Natural killer cell (primary cell): ENCODE data around the gene PLVAP. TPM values are rescaled to one million over a fixed set of nuclear protein-coding genes. Genes with fewer than 3 reads are reported as not detected.

Experiments
- ATAC-seq, 3 donors: fragments of 150-1000 bp in 2 of 3; fragments of 200-7000 bp in 1 of 3; cut with Tn5 transposase; 1 replicate in 1 of 3; 2 replicates in 2 of 3; pipeline ENCODE4 v1.10.0; 2021; ENCODE audit warnings: mild to moderate bottlenecking in 2 of 3, moderate library complexity in 2 of 3
- DNase-seq, 2 donors: peaks; one replicate each; pipeline versions ENCODE4 v3.0.0 to v3.0.0-alpha.2; 2013 to 2021; ENCODE audit warnings: mixed read lengths in 1 of 2
- H3K27ac ChIP-seq: one replicate; pipeline ENCODE4 v1.5.1; 2013; ENCODE audit warnings: mild to moderate bottlenecking, low read length
- H3K27me3 ChIP-seq: one replicate; pipeline ENCODE4 v1.6.1; 2013; ENCODE audit warnings: low read length; ENCODE audit not compliant: control insufficient read depth, insufficient read depth
- H3K36me3 ChIP-seq: one replicate; pipeline ENCODE4 v1.6.1; 2013; ENCODE audit warnings: low read length; ENCODE audit not compliant: control insufficient read depth, insufficient read depth
- H3K4me1 ChIP-seq: one replicate; pipeline ENCODE4 v1.6.1; 2013; ENCODE audit warnings: low read length; ENCODE audit not compliant: control insufficient read depth, insufficient read depth
- H3K4me3 ChIP-seq: one replicate; pipeline ENCODE4 v1.5.1; 2013; ENCODE audit warnings: low read length
- H3K9me3 ChIP-seq: one replicate; pipeline ENCODE4 v1.6.1; 2013; ENCODE audit warnings: low read length; ENCODE audit not compliant: control insufficient read depth, insufficient read depth
- H3K27ac Mint-ChIP-seq, 2 donors: one replicate each; pipeline ENCODE4 v1.8.0; 2022; ENCODE audit warnings: mild to moderate bottlenecking in 2 of 2, mixed read lengths in 2 of 2, moderate library complexity in 1 of 2
- H3K27me3 Mint-ChIP-seq, 2 donors: one replicate each; pipeline ENCODE4 v1.8.0; 2022; ENCODE audit warnings: low read depth in 2 of 2, mixed read lengths in 2 of 2
- H3K36me3 Mint-ChIP-seq: one replicate; pipeline ENCODE4 v1.8.0; 2022; ENCODE audit warnings: mixed read lengths
- H3K4me1 Mint-ChIP-seq, 2 donors: one replicate each; pipeline ENCODE4 v1.8.0; 2022; ENCODE audit warnings: mixed read lengths in 2 of 2
- H3K4me3 Mint-ChIP-seq: one replicate; pipeline ENCODE4 v1.8.0; 2022; ENCODE audit warnings: mild to moderate bottlenecking, moderate library complexity, mixed read lengths
- H3K9me3 Mint-ChIP-seq, 2 donors: one replicate each; pipeline ENCODE4 v1.8.0; 2022; ENCODE audit warnings: mixed read lengths in 2 of 2
- WGBS: methylation state at CpG from one replicate; pipeline ENCODE4 v1.1.7; 2013; ENCODE audit warnings: missing lambda C conversion rate; ENCODE audit not compliant: insufficient coverage; 5-methylcytosine and 5-hydroxymethylcytosine counted together
- intact Hi-C: fragments of 100-400 bp; cut with micrococcal nuclease; formaldehyde crosslinking; loops from one replicate; pipeline ENCODE4 v1.14.2; 2022
- total RNA-seq, 4 donors: library from RNA; stranded (reverse); fragments of 120-200 nt in 1 of 4; gene quantifications; one replicate each; pipeline versions ENCODE4 v1.2.3 to v1.2.4, GENCODE V29; 2013 to 2022
- TF ChIP-seq, protein P1 (sequence below): fragments of 200-600 bp; IDR thresholded peaks from one replicate; pipeline ENCODE4 v1.8.0; 2022; ENCODE audit warnings: antibody characterized with exemption

The PLVAP gene
- total RNA-seq, 3 donors from 2014 or later (not counting 1 experiment from before 2014, with no cell fraction given) = 0.33 to 0.53 TPM; not detected in 1

DNA sequence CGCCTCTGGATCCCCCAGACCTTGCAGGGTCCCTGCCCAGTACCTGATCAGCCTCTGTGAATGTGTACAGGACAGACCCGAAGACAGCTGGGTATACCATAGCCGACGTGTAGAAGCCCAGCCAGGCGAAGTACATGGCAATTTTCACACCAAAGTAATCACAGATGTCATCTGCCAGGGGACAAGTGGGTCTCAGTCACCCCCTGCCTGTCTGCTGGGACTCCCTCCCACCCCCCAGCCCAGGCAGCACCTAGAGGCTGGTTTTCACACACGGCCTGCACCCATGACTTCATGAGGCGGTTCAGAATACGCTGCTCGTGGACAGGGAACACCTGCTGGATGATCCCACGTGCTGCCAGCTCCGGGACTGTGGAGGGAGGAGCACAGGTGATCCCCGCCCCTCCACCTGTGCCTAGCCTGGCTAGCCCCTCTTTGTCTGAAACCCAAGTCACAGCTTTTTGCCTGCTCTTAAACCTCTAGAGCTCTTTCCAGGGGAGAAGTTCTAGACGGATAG lies 46.0 kb downstream of the PLVAP start:
- Mint-ChIP-seq H3K4me3 (no peak overlapping the region), H3K4me1 (peaks cover 10 to 36% of the 10 kb centered on the region in 2 donors), H3K27ac (no peak overlapping the region), H3K36me3 (no peaks in the 10 kb centered on the region), H3K9me3 (no peaks in the 10 kb centered on the region), H3K27me3 (no peaks in the 10 kb centered on the region)
- ATAC-seq (no peak), DNase-seq (no peak)
- H3K27me3 ChIP-seq = no peaks in the 10 kb centered on the region
- H3K27ac ChIP-seq = no peak overlapping the region
- no peaks in the 10 kb centered on the region for H3K36me3 ChIP-seq
- intact Hi-C loops = loop anchor here (10.0 kb wide), 1 partner anchor 74 kb away; the partner anchor contains the start of gene BST2
- no peak overlapping the region for H3K4me3 ChIP-seq
- TF ChIP-seq, protein P1, sequence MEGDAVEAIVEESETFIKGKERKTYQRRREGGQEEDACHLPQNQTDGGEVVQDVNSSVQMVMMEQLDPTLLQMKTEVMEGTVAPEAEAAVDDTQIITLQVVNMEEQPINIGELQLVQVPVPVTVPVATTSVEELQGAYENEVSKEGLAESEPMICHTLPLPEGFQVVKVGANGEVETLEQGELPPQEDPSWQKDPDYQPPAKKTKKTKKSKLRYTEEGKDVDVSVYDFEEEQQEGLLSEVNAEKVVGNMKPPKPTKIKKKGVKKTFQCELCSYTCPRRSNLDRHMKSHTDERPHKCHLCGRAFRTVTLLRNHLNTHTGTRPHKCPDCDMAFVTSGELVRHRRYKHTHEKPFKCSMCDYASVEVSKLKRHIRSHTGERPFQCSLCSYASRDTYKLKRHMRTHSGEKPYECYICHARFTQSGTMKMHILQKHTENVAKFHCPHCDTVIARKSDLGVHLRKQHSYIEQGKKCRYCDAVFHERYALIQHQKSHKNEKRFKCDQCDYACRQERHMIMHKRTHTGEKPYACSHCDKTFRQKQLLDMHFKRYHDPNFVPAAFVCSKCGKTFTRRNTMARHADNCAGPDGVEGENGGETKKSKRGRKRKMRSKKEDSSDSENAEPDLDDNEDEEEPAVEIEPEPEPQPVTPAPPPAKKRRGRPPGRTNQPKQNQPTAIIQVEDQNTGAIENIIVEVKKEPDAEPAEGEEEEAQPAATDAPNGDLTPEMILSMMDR = no peak
- WGBS = 86% methylated on average over 13 of the region's 13 CpGs
- H3K9me3 ChIP-seq = no peaks in the 10 kb centered on the region
- H3K4me1 ChIP-seq = peaks cover 38% of the 10 kb centered on the region

DNA sequence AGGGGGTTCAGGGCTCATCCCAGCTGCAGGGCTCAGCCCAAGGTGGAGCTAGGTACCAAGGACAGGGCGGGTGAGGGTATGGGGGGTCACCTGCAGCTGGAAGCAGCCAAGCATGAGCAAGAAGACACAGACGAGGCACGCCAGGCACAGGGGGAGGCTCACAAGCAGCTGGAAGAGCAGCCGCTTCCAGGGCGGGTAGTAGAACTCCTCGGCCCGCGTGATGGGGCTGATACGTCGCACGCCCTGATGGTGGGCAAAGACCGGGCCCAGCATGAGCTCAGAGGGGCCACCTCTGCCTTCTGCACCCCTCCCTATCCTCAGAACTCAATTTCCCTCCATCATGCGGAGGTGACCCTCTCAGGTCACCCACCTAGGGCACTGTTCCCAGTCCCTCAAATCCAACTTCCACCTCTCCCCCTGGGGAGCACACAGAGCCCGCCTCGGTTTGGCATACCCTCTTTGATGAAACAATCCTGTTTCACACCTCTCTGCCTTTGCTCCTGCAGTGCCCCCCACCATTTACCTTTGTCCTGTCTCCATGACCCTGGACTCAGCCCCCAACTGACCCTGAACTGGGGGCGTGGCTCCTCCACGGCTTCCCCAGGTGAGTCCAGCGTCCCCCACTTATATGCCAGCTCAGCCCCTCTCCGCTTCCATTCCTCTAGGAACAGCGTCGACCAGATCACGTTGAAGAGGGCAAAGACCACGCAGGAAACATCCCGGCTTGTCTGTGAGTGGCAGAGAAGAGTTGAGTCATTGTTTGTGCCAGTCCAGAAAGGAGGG lies 46.7 kb downstream of the PLVAP start:
- Mint-ChIP-seq H3K4me3 (peak overlapping the region; percentile 68), H3K27ac (no peak overlapping the region)
- DNase-seq = no peak

DNA sequence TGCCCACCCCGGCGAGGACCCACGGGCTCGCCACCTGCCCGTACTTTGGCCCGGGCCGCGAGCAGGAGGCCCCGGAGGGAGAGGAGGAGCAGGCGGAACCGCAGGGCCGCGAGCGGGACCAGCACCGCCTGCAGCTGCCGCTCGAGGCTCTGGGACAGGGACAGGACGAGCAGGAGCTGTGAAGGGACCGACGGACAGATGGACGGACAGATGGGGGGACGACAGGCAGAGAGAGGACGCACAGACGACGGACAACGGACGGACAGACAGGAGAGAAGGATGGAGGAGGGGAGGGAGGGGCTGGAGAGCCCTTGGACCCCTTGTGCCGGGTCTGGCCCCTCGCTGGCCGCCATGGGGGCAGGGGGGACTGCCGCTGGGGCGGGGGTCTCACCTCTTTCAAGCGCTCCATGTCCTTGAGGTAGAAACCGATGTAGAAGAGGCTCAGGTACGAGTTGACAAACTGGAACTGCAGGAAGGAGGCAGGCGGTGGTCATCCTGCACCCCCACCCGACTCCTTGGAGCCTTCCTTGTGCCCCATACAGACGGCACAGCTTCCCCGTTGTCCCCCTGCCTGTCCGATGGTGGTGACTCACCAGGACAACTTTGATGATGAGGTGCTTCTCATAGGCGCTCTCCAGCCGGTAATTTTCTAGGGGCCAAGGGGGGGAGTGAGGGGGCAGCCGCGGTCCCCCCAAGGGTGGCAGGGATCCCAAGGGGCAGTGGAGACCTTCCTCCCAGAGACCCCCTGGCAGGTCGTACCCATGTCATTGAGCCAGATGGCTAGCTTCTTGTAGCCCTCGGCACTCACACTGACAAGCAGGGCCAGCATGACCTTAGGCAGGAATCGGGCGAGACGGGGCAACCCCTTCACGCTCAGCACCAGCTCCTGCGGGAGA lies 47.5 kb downstream of the PLVAP start:
- peaks cover 10 to 30% of the 10 kb centered on the region in 2 donors for H3K4me1 Mint-ChIP-seq
- H3K4me3 Mint-ChIP-seq = peak overlapping the region; percentile 57
- no peaks in the 10 kb centered on the region for H3K9me3 Mint-ChIP-seq
- WGBS = 65% methylated on average over 51 of the region's 51 CpGs
- DNase-seq = no peak
- Histone ChIP-seq H3K27me3 (no peaks in the 10 kb centered on the region), H3K4me3 (no peak overlapping the region), H3K4me1 (peaks cover 30% of the 10 kb centered on the region), H3K36me3 (no peaks in the 10 kb centered on the region), H3K27ac (no peak overlapping the region), H3K9me3 (no peaks in the 10 kb centered on the region)
- TF ChIP-seq, protein P1 = no peak
- H3K36me3 Mint-ChIP-seq = no peaks in the 10 kb centered on the region
- ATAC-seq = no peak
- H3K27ac Mint-ChIP-seq = no peak overlapping the region
- no peaks in the 10 kb centered on the region for H3K27me3 Mint-ChIP-seq
- intact Hi-C loops = loop anchor here (10.0 kb wide), 1 partner anchor 75 kb away; the partner anchor contains the start of gene BST2

More for the DNA sequence above, 46.7 kb downstream of the PLVAP start:
- 92% methylated on average over 24 of the region's 24 CpGs for WGBS
- Histone ChIP-seq H3K4me1 (peaks cover 38% of the 10 kb centered on the region), H3K36me3 (no peaks in the 10 kb centered on the region), H3K9me3 (no peaks in the 10 kb centered on the region), H3K4me3 (no peak overlapping the region), H3K27me3 (no peaks in the 10 kb centered on the region), H3K27ac (no peak overlapping the region)
- H3K36me3 Mint-ChIP-seq = no peaks in the 10 kb centered on the region
- TF ChIP-seq, protein P1 = no peak
- peaks cover 10 to 36% of the 10 kb centered on the region in 2 donors for H3K4me1 Mint-ChIP-seq
- ATAC-seq = no peak
- H3K9me3 Mint-ChIP-seq = no peaks in the 10 kb centered on the region
- intact Hi-C loops = loop anchor here (10.0 kb wide), 1 partner anchor 74 kb away; the partner anchor contains the start of gene BST2
- no peaks in the 10 kb centered on the region for H3K27me3 Mint-ChIP-seq
